ENCODE results near the gene SPAG17. TPM values are rescaled to one million over a fixed set of nuclear protein-coding genes. Genes with fewer than 3 reads are reported as not detected.

The SPAG17 gene
- polyA plus RNA-seq, 1 donor from 2014 or later: 0.25 TPM

GRCh38 chr1:118101515-118101844 lies 83.5 kb downstream of the SPAG17 start:
- Histone ChIP-seq H3K79me2 (replicated peaks; ENCODE audit: insufficient read depth, low read length) (no peaks in the 10 kb centered on the region), H3K9me3 (ENCODE audit: low read length) (no peaks in the 10 kb centered on the region), H4K20me1 (ENCODE audit: insufficient read depth) (no peaks in the 10 kb centered on the region), H3K36me3 (ENCODE audit: insufficient read depth, low read length) (no peaks in the 10 kb centered on the region), H3K9me2 (ENCODE audit: insufficient read depth, low read length) (no peaks in the 10 kb centered on the region), H3F3A (ENCODE audit: insufficient read depth, low read length, poor library complexity, severe bottlenecking) (no peaks in the 10 kb centered on the region), H3K9ac (ENCODE audit: low read length) (no peak overlapping the region), H3K27me3 (ENCODE audit: insufficient read depth, low read depth, low read length) (no peaks in the 10 kb centered on the region), H3K4me2 (ENCODE audit: low read length) (no peak overlapping the region), H3K27ac (ENCODE audit: low read length) (peak overlapping the region; percentile 14), H2AFZ (ENCODE audit: low read depth, low read length) (no peak overlapping the region), H3K4me3 (ENCODE audit: low read length) (no peak overlapping the region)
- no peak for TF ChIP-seq MXI1 (conservative IDR thresholded peaks at IDR 0.05; ENCODE audit: poor library complexity, severe bottlenecking)
- TF ChIP-seq, protein P1, sequence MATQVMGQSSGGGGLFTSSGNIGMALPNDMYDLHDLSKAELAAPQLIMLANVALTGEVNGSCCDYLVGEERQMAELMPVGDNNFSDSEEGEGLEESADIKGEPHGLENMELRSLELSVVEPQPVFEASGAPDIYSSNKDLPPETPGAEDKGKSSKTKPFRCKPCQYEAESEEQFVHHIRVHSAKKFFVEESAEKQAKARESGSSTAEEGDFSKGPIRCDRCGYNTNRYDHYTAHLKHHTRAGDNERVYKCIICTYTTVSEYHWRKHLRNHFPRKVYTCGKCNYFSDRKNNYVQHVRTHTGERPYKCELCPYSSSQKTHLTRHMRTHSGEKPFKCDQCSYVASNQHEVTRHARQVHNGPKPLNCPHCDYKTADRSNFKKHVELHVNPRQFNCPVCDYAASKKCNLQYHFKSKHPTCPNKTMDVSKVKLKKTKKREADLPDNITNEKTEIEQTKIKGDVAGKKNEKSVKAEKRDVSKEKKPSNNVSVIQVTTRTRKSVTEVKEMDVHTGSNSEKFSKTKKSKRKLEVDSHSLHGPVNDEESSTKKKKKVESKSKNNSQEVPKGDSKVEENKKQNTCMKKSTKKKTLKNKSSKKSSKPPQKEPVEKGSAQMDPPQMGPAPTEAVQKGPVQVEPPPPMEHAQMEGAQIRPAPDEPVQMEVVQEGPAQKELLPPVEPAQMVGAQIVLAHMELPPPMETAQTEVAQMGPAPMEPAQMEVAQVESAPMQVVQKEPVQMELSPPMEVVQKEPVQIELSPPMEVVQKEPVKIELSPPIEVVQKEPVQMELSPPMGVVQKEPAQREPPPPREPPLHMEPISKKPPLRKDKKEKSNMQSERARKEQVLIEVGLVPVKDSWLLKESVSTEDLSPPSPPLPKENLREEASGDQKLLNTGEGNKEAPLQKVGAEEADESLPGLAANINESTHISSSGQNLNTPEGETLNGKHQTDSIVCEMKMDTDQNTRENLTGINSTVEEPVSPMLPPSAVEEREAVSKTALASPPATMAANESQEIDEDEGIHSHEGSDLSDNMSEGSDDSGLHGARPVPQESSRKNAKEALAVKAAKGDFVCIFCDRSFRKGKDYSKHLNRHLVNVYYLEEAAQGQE (IDR thresholded peaks at IDR 0.05; ENCODE audit: borderline replicate concordance): no peak
- TF ChIP-seq EP300 (conservative IDR thresholded peaks at IDR 0.05; ENCODE audit: poor library complexity, severe bottlenecking): no peak
- TF ChIP-seq EZH2 (IDR thresholded peaks at IDR 0.05; ENCODE audit: borderline replicate concordance, insufficient read depth, low read length, poor library complexity, severe bottlenecking): no peak
- no peak for TF ChIP-seq RAD21 (conservative IDR thresholded peaks at IDR 0.05)
- no peak for TF ChIP-seq POLR2AphosphoS5 (IDR thresholded peaks at IDR 0.05)
- no peak for TF ChIP-seq SMC3 (conservative IDR thresholded peaks at IDR 0.05; ENCODE audit: poor library complexity)
- TF ChIP-seq, protein P2, sequence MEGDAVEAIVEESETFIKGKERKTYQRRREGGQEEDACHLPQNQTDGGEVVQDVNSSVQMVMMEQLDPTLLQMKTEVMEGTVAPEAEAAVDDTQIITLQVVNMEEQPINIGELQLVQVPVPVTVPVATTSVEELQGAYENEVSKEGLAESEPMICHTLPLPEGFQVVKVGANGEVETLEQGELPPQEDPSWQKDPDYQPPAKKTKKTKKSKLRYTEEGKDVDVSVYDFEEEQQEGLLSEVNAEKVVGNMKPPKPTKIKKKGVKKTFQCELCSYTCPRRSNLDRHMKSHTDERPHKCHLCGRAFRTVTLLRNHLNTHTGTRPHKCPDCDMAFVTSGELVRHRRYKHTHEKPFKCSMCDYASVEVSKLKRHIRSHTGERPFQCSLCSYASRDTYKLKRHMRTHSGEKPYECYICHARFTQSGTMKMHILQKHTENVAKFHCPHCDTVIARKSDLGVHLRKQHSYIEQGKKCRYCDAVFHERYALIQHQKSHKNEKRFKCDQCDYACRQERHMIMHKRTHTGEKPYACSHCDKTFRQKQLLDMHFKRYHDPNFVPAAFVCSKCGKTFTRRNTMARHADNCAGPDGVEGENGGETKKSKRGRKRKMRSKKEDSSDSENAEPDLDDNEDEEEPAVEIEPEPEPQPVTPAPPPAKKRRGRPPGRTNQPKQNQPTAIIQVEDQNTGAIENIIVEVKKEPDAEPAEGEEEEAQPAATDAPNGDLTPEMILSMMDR (IDR thresholded peaks at IDR 0.05; ENCODE audit: poor library complexity, severe bottlenecking): no peak
- no peak for TF ChIP-seq TAF1 (IDR thresholded peaks at IDR 0.05; ENCODE audit: low read depth)

DNA sequence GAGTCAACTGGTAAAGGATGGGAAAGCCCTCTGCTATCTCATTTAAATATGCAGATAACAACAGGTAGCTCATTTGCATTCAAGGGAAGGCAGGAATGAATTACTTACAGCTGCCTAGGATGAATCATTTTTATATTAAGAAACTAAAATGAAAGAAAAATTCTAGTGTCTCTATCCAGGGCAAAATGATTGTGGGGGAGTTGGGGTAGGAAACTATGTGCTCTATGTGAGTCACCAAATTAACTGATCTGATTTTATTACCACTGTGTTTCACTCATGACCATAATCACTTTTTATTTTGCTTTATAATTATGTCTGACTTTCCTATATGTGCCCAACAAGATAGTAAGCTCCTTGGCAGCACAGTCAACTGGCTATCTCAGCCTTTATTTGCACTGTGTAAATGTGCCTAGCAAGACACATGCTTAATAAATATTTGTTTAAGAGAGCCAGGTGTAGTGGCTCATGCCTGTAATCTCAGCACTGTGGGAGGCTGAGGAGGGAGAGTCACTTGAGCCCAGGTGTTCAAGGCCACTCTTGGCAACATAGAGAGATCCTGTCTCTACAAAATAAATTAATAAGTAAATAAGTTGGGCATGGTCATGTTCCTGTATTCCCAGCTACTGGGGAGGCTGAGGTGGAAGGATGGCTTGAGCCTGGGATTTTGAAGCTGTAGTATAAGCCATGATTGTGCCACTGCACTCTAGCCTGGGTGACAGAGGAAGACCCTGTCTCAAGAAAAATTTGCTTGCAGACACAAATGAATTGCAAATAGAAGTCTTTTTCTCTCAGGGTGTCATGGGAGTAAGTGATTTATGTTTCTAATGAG lies 84.1 kb downstream of the SPAG17 start:
- no peak overlapping the region for H2AFZ ChIP-seq (ENCODE audit: low read depth, low read length)
- no peaks in the 10 kb centered on the region for H3K9me3 ChIP-seq (ENCODE audit: low read length)
- no peak overlapping the region for H3K9ac ChIP-seq (ENCODE audit: low read length)
- H3K27me3 ChIP-seq (ENCODE audit: insufficient read depth, low read depth, low read length): no peaks in the 10 kb centered on the region
- no peaks in the 10 kb centered on the region for H3K79me2 ChIP-seq (replicated peaks; ENCODE audit: insufficient read depth, low read length)
- no peaks in the 10 kb centered on the region for H3F3A ChIP-seq (ENCODE audit: insufficient read depth, low read length, poor library complexity, severe bottlenecking)
- no peaks in the 10 kb centered on the region for H3K36me3 ChIP-seq (ENCODE audit: insufficient read depth, low read length)
- H3K4me2 ChIP-seq (ENCODE audit: low read length): no peak overlapping the region
- H3K4me3 ChIP-seq (ENCODE audit: low read length): no peak overlapping the region
- H4K20me1 ChIP-seq (ENCODE audit: insufficient read depth): no peaks in the 10 kb centered on the region
- peak overlapping the region; percentile 14 for H3K27ac ChIP-seq (ENCODE audit: low read length)
- TF ChIP-seq EP300 (conservative IDR thresholded peaks at IDR 0.05; ENCODE audit: poor library complexity, severe bottlenecking) (no peak), MXI1 (conservative IDR thresholded peaks at IDR 0.05; ENCODE audit: poor library complexity, severe bottlenecking) (no peak), RAD21 (conservative IDR thresholded peaks at IDR 0.05) (no peak), EZH2 (IDR thresholded peaks at IDR 0.05; ENCODE audit: borderline replicate concordance, insufficient read depth, low read length, poor library complexity, severe bottlenecking) (no peak), TAF1 (IDR thresholded peaks at IDR 0.05; ENCODE audit: low read depth) (no peak), POLR2AphosphoS5 (IDR thresholded peaks at IDR 0.05) (no peak), SMC3 (conservative IDR thresholded peaks at IDR 0.05; ENCODE audit: poor library complexity) (no peak)
- TF ChIP-seq, protein P2 (IDR thresholded peaks at IDR 0.05; ENCODE audit: poor library complexity, severe bottlenecking): no peak
- TF ChIP-seq, protein P1 (IDR thresholded peaks at IDR 0.05; ENCODE audit: borderline replicate concordance): no peak
- H3K9me2 ChIP-seq (ENCODE audit: insufficient read depth, low read length): no peaks in the 10 kb centered on the region

All from neural cell (in vitro differentiated cells).